WTC11 (cell line): ENCODE measurements around the gene MED27.

ENCODE experiments used
- CBFB ChIP-seq: sonication (generic); formaldehyde crosslinking; IDR thresholded peaks from 2 replicates; pipeline ENCODE4 v1.8.1; 2022; ENCODE audit warnings: mild to moderate bottlenecking, low read depth, missing genetic modification reagents
- CTCF ChIP-seq: fragments of 200-600 bp; IDR thresholded peaks from 2 replicates; pipeline ENCODE4 v1.8.0; 2022; ENCODE audit warnings: antibody characterized with exemption
- FOXJ3 ChIP-seq: sonication (generic); formaldehyde crosslinking; IDR thresholded peaks from 2 replicates; pipeline ENCODE4 v1.9.0; 2021; ENCODE audit warnings: missing genetic modification reagents, mild to moderate bottlenecking, borderline replicate concordance
- JUN ChIP-seq: sonication (generic); formaldehyde crosslinking; IDR thresholded peaks from 2 replicates; pipeline ENCODE4 v1.8.0; 2023; ENCODE audit warnings: mild to moderate bottlenecking, missing genetic modification reagents
- TEAD4 ChIP-seq: sonication (generic); formaldehyde crosslinking; IDR thresholded peaks from 2 replicates; pipeline ENCODE4 v1.8.0; 2022; ENCODE audit warnings: mild to moderate bottlenecking, missing genetic modification reagents
- ZBTB21 ChIP-seq: sonication (generic); formaldehyde crosslinking; IDR thresholded peaks from 2 replicates; pipeline ENCODE4 v1.8.1; 2023; ENCODE audit warnings: mild to moderate bottlenecking, missing genetic modification reagents, borderline replicate concordance
- ZNF263 ChIP-seq: sonication (generic); formaldehyde crosslinking; IDR thresholded peaks from 2 replicates; pipeline ENCODE4 v1.8.1; 2022; ENCODE audit warnings: low read depth, mild to moderate bottlenecking, moderate library complexity, missing genetic modification reagents

GRCh38 chr9:131917009-131917408 is 162.7 kb downstream of the MED27 start:
- no peak for TF ChIP-seq CTCF
- no peak for TF ChIP-seq JUN (CRISPR knock-in tag)
- TF ChIP-seq TEAD4 (CRISPR knock-in tag), result no peak
- no peak for TF ChIP-seq ZBTB21 (CRISPR knock-in tag)
- TF ChIP-seq ZNF263 (CRISPR knock-in tag), result no peak
- TF ChIP-seq CBFB (CRISPR knock-in tag), result no peak
- no peak for TF ChIP-seq FOXJ3 (CRISPR knock-in tag)
